Endothelial cell (in vitro differentiated cells): Measurements from ENCODE around the gene OMD. TPM values are rescaled to one million over a fixed set of nuclear protein-coding genes. Genes with fewer than 3 reads are reported as not detected.

Experiments
- DNase-seq: peaks from one replicate; pipeline ENCODE4 v3.0.0; 2021; ENCODE audit warnings: low spot score
- H3K27ac Mint-ChIP-seq: one replicate; pipeline ENCODE4 v1.8.0; 2021; ENCODE audit warnings: mixed read lengths, inconsistent platforms; ENCODE audit not compliant: unreplicated experiment
- H3K27me3 Mint-ChIP-seq: one replicate; pipeline ENCODE4 v1.8.0; 2021; ENCODE audit warnings: mild to moderate bottlenecking, moderate library complexity, mixed read lengths, inconsistent platforms; ENCODE audit not compliant: unreplicated experiment
- H3K36me3 Mint-ChIP-seq: one replicate; pipeline ENCODE4 v1.8.0; 2021; ENCODE audit warnings: mild to moderate bottlenecking, low read depth, mixed read lengths, inconsistent platforms; ENCODE audit not compliant: unreplicated experiment
- H3K4me1 Mint-ChIP-seq: one replicate; pipeline ENCODE4 v1.8.0; 2021; ENCODE audit warnings: mild to moderate bottlenecking, mixed read lengths, inconsistent platforms; ENCODE audit not compliant: unreplicated experiment
- H3K4me3 Mint-ChIP-seq: one replicate; pipeline ENCODE4 v1.8.0; 2021; ENCODE audit warnings: mild to moderate bottlenecking, mixed read lengths, inconsistent platforms; ENCODE audit not compliant: unreplicated experiment
- H3K9me3 Mint-ChIP-seq: one replicate; pipeline ENCODE4 v1.8.0; 2021; ENCODE audit warnings: mixed read lengths, inconsistent platforms; ENCODE audit not compliant: unreplicated experiment
- total RNA-seq: library from RNA; stranded (reverse); fragmentation: NEBNext Ultra II Directional; extraction: Animal tissue kit (Norgen Biotek cat#: 25700); gene quantifications from one replicate; pipeline ENCODE4 v1.2.1, GENCODE V29; 2021; ENCODE audit not compliant: unreplicated experiment
- TF ChIP-seq, protein P1 (sequence below): fragments of 200-600 bp; sonication (generic); IDR thresholded peaks from one replicate; pipeline ENCODE4 v1.5.0; 2021; ENCODE audit warnings: antibody characterized with exemption; ENCODE audit not compliant: unreplicated experiment

The OMD gene
- total RNA-seq, 1 donor from 2014 or later, result not detected

- Mint-ChIP-seq H3K27me3 (no peaks in the 10 kb centered on the region), H3K9me3 (no peaks in the 10 kb centered on the region), H3K27ac (no peak overlapping the region), H3K4me1 (peaks cover 5% of the 10 kb centered on the region), H3K4me3 (no peak overlapping the region), H3K36me3 (no peaks in the 10 kb centered on the region)
- DNase-seq, result no peak
- TF ChIP-seq, protein P1, sequence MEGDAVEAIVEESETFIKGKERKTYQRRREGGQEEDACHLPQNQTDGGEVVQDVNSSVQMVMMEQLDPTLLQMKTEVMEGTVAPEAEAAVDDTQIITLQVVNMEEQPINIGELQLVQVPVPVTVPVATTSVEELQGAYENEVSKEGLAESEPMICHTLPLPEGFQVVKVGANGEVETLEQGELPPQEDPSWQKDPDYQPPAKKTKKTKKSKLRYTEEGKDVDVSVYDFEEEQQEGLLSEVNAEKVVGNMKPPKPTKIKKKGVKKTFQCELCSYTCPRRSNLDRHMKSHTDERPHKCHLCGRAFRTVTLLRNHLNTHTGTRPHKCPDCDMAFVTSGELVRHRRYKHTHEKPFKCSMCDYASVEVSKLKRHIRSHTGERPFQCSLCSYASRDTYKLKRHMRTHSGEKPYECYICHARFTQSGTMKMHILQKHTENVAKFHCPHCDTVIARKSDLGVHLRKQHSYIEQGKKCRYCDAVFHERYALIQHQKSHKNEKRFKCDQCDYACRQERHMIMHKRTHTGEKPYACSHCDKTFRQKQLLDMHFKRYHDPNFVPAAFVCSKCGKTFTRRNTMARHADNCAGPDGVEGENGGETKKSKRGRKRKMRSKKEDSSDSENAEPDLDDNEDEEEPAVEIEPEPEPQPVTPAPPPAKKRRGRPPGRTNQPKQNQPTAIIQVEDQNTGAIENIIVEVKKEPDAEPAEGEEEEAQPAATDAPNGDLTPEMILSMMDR, result no peak
Observed at GRCh38 chr9:92407818-92408217, 16.5 kb downstream of the OMD start.

- Mint-ChIP-seq H3K4me1 (peaks cover 5% of the 10 kb centered on the region), H3K27me3 (no peaks in the 10 kb centered on the region), H3K27ac (no peak overlapping the region), H3K36me3 (no peaks in the 10 kb centered on the region), H3K9me3 (no peaks in the 10 kb centered on the region), H3K4me3 (no peak overlapping the region)
- no peak for DNase-seq
- TF ChIP-seq, protein P1, result no peak
Observed at GRCh38 chr9:92406477-92406876, 17.8 kb downstream of the OMD start.

DNA sequence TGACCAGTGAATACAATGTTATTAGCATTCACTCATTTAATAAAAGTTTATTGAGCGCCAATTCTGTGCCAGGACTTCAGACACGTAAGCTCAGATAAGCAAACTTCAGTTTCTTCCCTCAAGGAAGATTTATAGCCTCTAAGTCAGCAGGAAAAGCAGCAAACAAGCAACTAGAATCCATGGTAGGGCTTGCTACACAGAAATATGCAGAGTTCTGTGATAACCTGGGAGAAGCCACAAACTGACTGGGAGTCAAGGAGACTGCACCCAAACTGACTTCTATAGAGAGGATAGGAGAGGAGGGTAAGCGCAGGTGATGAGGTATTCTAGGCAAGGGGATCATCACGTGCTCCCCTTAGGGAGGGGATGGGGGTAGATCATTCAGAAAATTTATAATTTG lies 18.5 kb downstream of the OMD start:
- TF ChIP-seq, protein P1, result no peak
- H3K36me3 Mint-ChIP-seq, result no peaks in the 10 kb centered on the region
- H3K9me3 Mint-ChIP-seq, result no peaks in the 10 kb centered on the region
- H3K4me1 Mint-ChIP-seq, result peaks cover 5% of the 10 kb centered on the region
- no peak overlapping the region for H3K27ac Mint-ChIP-seq
- no peak for DNase-seq
- H3K27me3 Mint-ChIP-seq, result no peaks in the 10 kb centered on the region
- H3K4me3 Mint-ChIP-seq, result no peak overlapping the region

DNA sequence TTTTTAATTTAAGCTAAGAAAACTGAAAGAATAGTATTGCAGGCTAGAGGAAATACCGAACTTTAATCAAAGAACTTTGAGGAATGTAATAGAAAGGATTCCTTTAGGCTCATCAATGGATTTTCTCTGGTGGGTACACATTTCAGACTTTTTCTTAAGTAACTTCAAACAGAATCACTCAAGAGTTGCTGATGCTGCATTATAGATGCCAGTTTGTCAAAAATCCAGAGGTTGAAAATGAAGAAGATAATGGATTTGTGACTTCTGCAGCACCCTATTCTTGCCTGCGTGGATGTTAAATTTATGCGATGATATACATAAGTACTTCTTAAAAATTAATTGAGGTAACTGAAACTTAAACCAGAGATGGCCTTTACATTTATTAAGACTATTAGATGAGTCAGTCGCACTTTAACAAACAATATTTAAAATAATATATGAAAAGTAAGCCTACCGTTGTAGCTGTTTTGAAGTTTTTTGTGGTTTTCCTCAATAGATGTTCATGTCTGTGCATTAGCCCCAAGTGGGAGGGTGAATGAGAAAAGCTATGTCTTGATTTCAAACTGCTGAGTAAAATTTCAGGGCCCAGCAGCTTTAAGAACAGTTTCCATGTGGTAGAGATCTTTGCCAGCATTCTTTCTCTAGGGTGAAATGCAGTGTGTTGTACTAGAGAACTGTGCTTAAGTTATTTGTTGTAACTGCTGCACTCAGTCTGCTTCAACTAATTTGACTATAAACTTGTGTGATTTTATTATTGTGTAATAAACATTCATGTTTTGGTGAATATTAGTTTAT lies 20.0 kb downstream of the OMD start, which contains the start of gene OGN:
Gene OGN, minus strand, starts transcription at position 537 of the 795 bp plus-strand sequence. CDS start 1,171 bp downstream, outside the sequence.
- Mint-ChIP-seq H3K27ac (no peak within 1 kb of the TSS), H3K4me3 (no peak within 1 kb of the TSS), H3K4me1 (peaks cover 5% of the 10 kb centered on the region), H3K27me3 (no peaks in the 10 kb centered on the region), H3K9me3 (no peaks in the 10 kb centered on the region), H3K36me3 (no peaks in the 10 kb centered on the region)
- DNase-seq, result no peak
- TF ChIP-seq, protein P1, result no peak
